ENCODE data around the gene IMMP2L.

IMMP2L gene

DNA sequence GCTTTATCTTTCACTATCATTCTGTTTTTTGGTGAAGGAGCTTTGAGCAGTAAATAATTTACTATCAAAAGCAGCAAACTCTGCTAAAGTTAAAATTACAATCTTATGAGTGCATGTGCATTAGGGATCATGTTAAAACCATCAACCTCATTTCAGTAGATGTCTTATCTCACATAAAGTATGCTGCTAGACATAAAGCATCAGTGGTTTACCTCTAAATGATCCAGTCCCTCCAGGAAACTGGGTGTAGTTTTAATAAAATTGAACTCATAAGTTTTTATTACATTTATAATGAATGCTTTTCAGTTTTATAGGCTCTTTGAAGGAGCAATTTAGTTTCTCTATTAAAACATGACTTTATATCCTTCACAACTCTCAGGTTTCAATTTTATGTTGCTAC lies 362.6 kb downstream of the IMMP2L start:
- DNase-seq, result no peak

DNA sequence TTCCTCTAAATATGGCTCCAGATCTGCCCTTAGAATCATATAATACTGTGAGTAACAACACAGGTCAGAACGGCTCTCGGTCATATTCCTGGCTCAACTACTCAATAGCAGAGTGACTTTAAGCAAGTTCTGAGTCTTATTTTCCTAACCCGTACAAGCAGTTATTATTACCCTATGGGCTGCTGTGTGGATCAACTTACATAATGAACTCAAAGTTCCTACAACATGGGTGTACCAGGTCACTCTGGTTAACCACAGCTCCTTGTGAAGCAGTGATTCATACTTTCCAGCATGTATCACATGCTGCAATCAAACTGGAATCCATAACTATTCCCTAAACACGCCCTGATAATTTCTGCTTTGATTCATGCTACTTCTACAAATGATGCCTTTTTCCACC lies 364.0 kb downstream of the IMMP2L start:
- no peak for DNase-seq

DNA sequence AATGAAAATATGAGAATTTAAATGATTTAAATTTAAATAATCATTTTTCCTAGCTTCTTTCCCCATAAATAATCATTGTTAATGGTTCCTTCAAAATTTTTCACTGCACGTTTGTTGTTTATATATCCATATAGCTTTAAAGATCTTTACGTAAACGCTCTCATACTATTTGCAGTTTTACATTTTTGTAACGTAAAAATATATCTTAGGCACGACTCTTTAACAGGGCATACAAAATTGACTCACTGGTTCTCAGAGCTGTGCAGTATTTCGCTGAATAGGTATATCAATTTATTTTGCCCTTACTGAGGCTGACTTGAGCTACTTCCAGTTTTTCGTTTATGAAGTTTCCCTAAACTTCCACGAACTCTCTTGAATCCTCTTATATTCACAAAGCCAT lies 365.6 kb downstream of the IMMP2L start:
- no peak for DNase-seq

DNA sequence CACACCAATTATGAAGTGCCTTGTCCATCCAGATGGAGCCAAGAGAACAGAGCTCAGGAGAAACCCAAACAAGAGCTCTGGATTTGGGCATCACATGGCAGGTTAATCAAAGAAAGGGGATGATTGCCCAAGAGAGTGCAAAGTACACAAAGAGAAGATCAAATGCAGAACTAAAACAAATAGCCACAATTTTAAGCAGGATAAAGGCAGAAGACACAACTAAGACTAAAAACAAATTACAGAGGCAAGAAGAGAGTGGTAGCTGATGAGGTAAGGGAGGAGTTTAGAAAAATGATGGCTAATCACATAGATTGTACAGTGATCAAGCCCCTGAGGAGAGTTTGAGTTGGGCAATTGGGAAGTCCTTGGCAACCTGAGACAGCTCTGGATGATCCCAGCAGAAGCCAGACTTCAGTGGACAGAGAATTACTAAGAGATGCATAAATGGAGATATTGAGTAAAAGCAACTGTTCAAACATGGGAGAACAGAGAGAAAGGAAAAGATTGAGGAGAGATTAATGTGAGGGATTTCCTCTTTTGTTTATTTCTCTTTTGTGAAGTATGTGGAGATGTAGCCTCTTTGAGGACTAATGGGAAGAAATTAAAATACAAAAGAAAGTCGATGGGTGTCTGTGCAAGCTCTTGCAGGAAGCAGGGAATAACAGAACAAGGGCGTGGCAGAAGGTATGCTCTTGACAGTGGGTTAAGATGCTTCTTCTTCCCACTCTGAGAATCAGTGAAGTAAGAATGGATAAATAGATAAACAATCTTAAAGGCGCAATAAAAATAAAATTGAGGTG lies 369.5 kb downstream of the IMMP2L start:
- no peak for DNase-seq

DNA sequence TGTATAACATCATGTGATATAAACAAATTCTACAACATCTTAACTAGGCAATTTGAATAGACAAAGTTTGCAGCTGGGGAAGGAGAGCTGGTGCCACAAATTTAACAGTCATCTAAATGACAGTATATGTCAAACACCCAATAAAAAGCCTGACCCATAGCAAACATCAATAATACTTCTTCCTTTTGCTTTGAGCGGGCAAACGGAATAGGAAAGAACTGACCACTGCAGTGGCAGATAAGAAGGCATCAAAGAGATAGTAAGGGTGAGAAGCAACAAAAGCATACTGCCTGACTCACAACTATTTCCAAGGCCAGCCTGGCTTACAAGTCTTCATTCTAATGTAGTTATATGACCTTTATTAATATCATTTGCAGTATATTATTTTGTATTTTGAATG lies 371.5 kb downstream of the IMMP2L start:
- no peak for DNase-seq

DNA sequence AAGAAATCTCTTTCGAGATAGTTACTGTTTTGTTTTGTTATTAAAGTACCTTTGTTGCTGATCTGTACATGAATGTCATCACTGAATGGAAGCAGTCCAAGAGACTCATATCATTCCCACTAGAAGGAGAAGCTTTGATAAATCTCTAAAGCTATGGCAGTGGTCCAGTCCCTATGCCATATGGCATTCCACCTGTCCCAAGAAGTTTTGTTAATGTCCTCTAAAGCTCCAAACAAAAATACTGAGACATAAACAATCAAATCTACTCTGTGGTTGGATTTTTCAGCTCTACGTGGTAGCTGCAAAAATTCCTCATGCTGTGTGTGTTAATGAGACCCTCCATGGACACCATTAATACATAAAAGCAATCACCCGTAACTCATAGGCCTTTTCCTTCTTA lies 377.3 kb downstream of the IMMP2L start:
- DNase-seq, result no peak

DNA sequence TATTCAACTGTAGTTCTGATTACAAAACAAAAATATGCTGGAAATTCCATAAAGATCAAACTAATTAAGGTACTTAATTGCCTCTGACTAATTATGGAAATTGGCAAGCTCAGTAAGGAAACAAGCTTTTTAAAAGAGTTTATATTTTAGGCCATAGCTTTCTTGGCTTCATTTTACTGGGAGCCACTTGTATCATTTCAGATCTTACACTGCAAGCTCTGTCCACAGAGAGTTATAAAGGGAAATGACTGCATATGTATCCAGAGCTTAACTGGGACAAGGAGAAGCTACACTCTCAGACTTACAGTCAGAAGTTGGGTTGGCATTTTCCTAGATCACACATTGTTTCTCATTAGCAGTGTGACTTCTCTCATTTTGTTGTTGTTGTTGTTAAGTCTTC lies 379.0 kb downstream of the IMMP2L start:
- no peak for DNase-seq

DNA sequence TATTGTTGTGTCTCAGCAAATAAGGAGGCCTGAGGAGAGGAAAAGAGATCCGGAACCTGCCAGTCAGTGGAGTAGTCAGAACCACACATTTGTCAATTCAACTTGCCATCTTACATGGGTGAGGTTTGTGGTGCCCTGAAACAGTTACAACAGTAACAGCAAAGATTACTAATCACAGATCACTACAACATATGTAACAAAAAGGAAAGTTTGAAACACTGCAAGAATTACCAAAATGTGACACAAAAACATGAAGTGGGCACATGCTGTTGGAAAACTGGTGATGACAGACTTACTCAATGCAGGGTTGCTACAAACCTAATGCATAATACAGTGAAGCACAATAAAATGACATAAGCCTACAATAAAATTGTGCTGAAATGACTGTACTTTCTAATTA lies 382.0 kb downstream of the IMMP2L start:
- no peak for DNase-seq

DNA sequence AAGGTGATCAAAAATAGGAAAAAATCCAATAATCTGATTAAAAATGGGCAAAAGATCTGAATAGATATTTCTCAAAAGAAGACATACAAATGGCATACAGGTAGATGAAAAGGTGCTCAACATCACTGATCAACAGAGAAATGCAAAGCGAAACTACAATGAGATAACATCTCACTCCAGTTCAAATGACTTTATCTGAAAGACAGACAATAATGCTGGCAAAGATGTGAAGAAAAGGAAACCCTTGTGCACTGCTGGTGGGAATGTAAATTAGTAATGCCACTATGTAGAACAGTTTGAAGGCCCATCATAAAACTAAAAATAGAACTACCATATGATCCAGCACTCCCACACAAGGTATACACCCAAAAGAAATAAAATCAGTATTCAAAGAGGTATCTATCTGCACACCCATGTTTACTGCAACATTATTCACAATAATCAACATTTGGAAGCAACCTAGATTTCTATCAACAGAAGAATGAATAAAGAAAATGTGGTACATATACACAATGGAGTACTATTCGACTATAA lies 386.3 kb downstream of the IMMP2L start:
- DNase-seq, result no peak

DNA sequence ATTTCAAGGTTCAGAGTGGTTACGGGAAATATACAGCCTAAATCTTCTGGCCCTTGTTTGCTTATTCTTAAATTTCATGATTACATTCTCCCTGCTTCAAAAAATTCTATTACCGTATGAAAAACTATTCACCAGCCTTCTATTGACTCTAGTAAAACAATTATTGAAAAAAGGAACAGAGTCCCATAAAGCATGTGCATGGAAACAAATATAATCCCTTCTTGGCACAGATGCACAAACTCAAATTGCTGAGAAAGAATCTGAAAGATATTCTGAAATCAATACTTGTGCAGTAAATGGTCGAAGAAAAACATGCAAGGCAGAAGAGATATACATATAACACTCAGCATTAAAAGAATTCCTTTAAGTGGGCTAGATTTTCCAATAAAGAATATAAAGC lies 387.8 kb downstream of the IMMP2L start:
- DNase-seq, result no peak

DNA sequence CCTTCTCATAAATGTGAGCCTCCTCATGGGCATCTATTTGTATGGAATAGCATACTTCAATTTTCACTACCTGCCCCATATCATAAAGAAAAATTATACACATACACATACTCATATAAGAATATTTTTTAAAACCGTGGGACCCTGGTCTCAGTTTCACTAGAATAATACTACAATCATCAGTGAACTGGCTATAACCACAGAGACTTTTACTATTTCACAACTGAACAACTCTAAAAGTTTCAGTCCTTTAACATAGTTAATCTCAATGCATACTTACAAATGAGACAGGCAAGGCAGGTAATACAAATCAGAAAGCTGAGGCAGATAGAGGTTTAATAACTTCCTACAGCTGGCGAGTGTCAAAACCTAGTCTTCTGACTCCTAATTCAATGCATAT lies 388.3 kb downstream of the IMMP2L start:
- DNase-seq, result no peak

DNA sequence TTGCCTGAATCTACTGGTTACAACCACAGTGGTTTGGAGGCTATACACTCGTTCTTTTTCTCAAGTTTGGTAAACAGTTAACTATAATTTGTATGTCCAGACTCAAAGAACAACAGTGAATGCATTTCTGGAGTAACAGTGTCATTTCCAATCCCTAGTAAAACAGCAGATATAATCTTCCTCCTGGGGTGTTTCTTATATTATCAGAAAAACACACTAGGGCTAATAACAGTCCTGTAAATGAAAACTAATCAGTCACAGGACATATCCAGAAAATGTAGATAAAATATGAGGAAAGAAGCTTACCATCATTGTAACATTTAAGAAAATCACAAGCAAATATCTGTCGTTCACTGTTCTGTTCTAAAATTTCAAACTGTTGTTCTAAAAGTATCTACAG lies 388.8 kb downstream of the IMMP2L start:
- no peak for DNase-seq

DNA sequence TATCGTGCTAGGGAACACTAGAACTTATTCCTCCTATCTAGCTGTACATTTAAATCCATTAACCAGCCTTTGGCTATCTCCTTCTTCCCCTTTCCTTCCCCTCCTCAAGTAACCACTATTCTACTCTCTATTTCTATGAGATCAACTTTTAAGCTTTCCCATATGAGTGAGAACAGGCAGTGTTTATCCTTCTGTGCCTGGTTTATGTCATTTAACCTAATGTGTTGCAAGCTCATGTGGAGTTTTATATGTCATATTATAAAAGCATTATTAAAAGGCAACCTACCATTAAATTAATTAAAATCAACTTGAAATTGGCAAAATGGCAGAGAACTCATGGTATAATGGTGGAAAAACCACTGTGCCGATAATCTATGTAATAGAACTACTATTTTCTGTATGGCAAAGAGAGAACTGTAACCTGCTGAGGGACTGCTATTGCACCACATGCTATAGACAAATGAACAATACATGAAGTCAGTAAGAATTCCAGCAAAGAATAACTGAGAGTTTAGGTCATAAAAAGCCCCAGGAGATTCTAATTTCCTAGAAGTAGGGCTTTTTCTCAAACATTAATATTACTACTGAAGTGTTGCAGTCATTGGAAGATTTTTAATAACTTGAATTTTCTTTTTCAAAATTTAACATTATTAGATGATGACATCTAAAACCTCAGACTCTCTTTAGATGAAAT lies 389.6 kb downstream of the IMMP2L start:
- no peak for DNase-seq

DNA sequence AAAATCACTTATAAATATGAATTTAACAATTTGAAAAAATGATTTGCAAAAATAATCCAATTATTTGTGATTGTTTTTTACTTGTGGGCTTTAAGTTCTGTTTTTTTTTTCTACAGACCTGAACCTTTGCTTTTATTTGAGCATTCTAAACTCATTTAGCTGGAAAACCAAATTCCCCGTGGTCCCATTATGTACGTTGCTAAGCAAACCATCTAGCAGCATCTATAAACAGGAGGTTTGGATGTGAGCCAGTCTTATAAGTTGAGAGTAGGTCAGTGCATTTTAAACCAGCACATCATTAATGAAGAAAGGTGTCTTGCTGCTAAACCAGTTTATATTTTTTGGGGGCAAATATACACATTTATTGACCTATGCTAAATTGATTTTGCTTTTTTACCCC lies 394.1 kb downstream of the IMMP2L start:
- no peak for DNase-seq

DNA sequence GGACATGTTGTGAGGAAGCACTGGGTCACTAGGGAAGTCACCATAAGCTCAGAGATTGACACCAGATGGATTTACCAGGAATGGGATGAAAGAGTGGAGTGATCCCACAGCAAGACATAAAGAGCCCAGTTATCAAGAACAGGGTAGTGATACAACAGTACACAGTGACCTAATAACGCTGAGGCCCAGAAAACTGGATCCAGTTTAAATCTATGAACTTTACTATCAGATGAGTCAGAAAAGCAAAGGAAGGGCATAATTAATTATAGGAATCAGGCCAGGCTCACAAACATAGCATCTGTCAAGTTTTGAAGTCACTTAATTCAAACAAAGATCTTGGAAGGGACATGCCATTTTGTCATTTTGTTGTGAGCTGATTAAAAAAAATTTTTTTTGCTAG lies 397.9 kb downstream of the IMMP2L start:
- DNase-seq, result no peak

DNA sequence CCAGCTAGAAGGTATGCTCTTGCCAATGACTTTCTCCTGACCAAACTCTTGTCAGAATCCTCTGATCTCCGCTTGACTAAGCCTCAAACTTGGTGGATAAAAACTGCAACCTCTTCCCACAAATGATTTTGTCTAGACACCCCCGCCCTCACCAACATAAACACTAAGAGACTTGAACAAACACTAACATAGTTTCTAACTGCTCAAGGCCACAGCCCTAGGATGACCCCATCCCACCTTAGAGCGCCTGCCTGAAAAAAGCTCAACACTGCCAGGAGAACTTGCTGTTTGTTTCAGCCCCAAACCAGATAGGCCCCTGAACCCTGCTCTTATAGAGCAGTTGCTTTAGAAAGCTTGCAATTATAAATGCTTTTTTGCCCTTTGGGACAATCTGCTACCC lies 399.6 kb downstream of the IMMP2L start:
- DNase-seq, result no peak

DNA sequence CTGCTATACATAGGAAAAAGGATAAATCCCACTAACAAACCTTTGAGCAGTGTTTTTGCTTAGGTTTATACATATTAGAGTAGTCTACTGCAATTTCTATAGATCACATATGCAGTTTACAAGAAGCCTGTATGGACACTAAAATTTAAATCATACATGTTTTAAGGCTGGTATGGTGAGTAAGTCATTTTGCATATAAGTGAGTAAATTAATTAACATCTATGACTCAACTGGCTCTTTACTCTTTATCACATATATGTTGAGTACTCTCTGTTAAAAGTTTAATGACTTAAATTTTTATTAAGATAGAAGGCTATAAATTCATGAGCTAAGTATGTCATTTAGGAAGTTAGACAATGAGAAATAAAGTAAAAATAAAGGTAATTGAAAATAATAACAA lies 402.0 kb downstream of the IMMP2L start:
- no peak for DNase-seq

DNA sequence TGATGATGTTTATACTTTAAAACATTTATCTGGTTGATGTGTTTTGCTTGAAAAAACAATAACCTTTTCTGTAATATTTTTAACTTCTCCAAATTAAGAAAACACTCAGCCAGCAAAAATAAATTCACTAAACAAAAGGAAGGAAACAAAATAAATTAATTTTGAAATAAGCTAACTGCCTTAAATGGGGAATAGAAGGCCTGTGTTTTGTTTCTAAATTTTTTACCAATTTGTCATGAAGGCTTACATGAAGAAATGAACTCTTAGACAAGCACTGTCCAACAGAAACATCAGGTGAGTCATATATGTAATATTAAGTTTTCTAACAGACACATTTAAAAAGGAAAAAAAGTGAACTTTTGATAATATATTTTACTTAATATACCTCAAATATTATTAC lies 402.9 kb downstream of the IMMP2L start:
- DNase-seq, result no peak

DNA sequence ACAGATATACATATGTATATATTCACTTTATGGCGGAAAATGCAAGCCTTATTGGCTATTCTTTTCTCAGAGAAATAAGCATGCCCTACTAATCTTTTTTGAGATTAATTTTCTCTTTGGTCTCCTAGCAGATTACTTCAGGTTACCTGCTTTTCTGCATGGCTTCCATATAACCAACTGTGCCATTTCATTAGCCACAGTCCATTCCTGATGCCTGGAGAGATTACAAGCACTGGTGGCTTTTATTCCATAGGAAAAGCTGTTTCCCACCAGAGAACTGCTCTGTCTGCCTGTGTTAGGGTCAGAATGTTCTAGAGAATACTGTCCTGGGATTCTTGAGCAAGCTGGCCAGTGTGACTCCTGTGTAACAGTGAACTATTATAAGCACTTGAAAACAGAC lies 411.6 kb downstream of the IMMP2L start:
- no peak for DNase-seq

DNA sequence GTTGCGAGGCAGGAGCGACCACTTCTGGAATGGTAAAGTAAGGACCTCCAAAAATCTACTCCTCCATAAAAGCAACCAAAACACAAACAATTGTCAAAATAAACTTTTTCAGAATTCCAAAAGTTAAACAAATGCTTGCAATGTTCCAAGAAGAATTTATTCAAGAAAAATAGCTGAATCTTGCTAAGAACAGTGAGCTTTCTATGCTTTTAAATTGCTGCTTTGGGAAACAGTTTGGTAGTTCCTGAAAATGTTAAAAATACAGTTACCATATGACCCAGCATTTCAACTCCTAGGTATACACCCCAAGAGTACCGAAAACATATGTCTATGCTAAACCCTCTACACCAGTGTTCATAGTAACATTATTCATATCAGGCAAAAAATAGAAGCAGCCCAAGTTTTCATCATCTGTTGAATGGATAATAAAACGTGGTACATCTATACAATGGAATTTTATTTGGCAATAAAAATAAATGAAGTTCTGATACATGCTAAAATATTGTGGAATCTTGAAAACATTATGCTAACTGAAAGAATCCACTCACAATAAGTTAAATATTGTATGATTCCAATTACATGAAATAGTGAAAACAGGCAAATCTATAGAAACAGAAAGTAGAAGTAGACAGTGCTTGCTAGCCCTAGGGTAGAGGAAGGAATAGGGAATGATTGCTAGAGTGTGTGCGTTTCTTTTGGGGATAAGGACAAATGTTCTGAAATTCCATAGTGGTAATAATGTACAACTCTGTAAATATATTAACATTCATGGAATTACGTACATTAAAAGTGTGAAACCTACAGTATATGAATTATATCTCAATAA lies 414.4 kb downstream of the IMMP2L start:
- DNase-seq, result no peak

DNA sequence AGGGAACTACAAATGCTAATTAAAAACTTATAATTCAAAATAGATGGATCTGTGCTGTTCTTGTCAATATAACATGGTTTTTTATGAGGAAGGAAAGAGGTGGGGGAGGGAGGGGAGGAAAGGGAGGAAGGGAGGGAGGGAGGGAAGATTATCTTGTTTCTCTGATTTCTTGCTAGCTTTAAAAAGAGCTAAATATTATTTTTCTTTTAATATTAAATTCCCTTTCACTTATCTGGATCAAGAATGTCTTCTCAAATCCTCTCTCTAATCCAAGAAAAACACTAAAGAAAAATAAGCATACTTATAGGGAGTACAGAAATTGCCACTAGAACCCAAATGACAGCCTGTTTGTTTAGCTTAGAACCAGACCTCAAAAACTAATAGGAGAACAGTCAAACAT lies 416.2 kb downstream of the IMMP2L start:
- no peak for DNase-seq

DNA sequence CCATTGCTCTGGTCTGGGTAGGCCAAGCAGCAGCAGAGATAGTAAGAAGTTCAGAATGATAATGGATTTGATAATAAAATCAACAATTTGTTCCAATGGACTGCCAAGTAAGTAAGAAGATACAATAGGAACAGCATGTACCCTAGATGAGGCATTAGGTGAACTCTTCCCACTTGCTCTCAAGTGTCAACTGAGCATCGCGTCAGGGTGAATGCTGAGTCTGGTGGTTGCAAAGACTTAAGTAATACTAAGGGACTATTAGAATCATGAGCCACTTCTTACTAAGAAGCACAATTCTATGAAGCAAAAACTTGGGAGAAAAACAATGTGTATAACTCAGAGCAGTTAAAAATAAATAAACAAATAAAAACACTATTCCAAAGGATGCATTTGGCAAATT lies 416.8 kb downstream of the IMMP2L start:
- no peak for DNase-seq

DNA sequence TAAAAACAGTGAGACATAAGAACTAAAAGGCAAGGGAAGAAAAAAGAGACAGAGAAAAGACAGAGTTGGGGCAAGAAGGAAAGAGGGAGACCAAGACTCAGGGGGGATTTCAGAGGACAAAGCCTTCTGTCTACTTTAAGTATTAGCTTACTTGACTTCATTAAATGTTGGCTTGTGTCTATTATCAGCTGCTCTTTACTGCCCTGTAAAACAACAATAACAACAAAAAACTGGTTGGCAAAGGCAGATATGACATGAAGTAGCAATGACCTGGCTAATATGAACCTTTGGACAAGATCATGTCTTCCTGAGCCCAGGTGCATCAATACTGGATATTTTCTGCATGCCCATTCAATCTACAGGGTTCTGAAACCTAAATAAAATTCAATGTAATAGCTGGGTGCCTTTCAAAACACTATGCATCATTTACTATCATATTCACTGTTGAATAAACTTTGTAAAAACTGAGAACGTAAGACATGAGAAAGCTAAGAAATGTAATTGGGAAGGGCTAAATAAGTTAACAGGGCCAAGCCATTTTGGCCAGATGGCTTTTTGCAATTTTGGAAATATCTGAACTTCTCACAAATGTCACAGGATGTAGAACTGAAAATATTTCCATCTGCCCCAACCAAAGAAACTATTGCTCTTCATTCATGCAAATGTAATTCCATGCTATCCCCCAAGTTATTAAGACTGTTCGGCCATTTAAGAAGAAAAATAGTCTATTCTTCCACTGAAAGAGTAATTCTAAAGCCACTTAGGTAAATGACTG lies 422.0 kb downstream of the IMMP2L start:
- no peak for DNase-seq

All from activated CD4-positive, alpha-beta T cell treated with anti-CD3 and anti-CD28 coated beads, Interleukin-2, amount 50 U/mL, for 1 hour (primary cell).